ENCODE measurements around the gene SAMD4A. TPM values are rescaled to one million over a fixed set of nuclear protein-coding genes. Genes with fewer than 3 reads are reported as not detected.
A peak's percentile ranks its signal among the peaks of the same experiment; 100 is the strongest.

The SAMD4A gene
- total RNA-seq, 1 donor, result 61.3 TPM

DNA sequence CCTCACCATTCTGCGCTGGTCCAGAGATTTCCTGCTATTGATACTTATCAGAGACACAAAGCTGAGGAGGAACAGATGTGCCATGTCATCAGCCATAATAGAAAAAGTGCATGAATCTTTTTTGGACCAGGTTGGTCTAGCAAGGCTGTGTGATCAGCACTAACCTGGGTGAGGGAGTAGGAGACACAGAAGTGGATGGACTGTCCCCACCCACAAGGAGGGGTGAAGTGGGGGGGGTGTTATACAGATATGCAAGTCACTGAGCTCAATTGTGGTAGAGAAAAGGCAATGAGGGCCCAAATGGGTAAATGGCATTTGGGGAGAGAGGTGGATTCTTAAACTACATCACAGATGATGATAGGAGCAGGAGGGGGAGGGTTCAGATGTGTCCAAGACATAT lies 123.0 kb downstream of the SAMD4A start:
- H3K4me3 ChIP-seq (ENCODE audit: low read depth, low read length), result no peak overlapping the region
- TF ChIP-seq, protein P1, sequence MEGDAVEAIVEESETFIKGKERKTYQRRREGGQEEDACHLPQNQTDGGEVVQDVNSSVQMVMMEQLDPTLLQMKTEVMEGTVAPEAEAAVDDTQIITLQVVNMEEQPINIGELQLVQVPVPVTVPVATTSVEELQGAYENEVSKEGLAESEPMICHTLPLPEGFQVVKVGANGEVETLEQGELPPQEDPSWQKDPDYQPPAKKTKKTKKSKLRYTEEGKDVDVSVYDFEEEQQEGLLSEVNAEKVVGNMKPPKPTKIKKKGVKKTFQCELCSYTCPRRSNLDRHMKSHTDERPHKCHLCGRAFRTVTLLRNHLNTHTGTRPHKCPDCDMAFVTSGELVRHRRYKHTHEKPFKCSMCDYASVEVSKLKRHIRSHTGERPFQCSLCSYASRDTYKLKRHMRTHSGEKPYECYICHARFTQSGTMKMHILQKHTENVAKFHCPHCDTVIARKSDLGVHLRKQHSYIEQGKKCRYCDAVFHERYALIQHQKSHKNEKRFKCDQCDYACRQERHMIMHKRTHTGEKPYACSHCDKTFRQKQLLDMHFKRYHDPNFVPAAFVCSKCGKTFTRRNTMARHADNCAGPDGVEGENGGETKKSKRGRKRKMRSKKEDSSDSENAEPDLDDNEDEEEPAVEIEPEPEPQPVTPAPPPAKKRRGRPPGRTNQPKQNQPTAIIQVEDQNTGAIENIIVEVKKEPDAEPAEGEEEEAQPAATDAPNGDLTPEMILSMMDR (IDR thresholded peaks at IDR 0.05; ENCODE audit: insufficient read depth, low read depth, low read length), result no peak
- DNase-seq (ENCODE audit: low read depth), result no peak

DNA sequence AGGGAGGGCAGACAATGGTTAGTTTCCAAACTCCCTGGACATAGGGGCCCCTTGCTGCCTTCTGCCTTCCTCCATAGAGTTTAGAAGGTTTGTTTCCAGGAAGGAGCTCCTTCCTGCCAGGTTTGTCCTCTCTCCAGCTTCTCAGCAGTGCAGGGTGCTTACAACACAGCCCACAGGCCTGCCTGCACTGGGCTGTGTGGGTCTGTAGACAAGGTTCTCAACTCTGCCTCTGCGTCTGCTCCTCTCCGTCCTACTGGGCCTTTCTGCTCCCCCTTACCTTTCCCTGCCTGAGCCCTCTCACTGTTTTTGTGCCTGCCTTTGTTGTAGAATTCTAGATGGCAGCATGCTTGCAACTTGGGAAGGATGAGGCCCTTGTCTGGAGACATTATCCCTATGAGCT lies 124.0 kb downstream of the SAMD4A start:
- no peak overlapping the region for H3K4me3 ChIP-seq (ENCODE audit: low read depth, low read length)
- no peak for DNase-seq (ENCODE audit: low read depth)
- TF ChIP-seq, protein P1 (IDR thresholded peaks at IDR 0.05; ENCODE audit: insufficient read depth, low read depth, low read length), result no peak

DNA sequence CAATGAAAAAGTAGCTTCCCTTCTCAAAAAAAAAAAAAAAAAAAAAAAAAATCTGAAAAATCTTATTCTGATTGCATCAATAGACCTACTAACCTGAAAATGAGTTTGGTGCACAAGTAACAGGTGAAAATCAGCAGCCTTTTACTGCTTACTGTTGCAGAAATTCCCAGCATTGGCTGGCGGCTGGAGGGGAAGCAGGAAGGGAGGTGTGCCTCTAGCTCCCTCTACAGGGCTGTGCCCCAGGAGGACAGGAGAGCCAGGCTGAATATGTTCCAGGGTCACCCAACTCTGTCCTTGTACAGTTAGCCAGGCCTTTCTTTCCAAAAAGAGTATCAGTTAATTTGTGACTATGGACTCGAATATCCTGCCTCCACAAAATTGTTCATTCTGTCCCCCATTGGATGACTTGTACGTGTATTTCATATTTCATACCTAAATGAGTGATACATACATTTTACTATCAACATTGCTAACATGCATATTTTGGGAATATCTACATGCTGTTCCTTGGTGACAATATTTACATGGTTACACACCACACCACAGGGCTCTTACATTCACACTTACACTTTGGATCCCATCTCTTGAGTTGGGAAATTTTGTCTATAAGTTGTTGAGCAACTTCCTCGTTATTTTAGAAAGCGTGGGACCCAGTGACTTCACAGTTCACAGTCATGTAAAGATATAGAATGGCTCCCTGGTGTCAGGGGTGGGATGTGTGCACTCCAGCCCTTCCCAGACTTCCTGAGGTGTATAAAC lies 124.8 kb downstream of the SAMD4A start:
- peak; percentile 82 for DNase-seq (ENCODE audit: low read depth)
- H3K4me3 ChIP-seq (ENCODE audit: low read depth, low read length), result no peak overlapping the region
- TF ChIP-seq, protein P1 (IDR thresholded peaks at IDR 0.05; ENCODE audit: insufficient read depth, low read depth, low read length), result peak; percentile 95

DNA sequence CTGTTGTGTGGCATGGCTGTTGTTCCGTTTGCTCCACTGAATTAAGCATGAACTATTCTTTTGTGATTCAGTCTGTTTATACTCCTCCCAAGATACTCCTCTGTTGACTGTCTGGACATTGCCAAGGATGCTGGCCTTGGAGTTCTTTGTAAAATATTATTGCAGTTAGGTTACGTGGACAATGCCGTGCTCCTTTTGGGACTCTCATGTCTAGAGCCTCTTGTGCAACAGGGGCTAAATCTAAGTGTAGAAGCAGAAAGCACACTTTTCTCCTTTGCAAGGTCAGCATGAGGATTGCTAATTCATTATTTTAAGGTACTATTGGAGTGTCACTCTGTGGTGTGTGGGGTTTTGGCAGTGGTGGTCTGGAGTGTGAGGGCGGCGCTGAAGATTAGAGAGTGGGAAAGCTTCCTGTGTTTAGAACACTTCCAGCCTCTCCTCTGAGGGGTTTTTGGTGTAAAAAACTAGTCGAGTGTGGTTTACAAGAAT lies 125.4 kb downstream of the SAMD4A start:
- no peak overlapping the region for H3K4me3 ChIP-seq (ENCODE audit: low read depth, low read length)
- peak; percentile 67 for DNase-seq (ENCODE audit: low read depth)
- TF ChIP-seq, protein P1 (IDR thresholded peaks at IDR 0.05; ENCODE audit: insufficient read depth, low read depth, low read length), result no peak

DNA sequence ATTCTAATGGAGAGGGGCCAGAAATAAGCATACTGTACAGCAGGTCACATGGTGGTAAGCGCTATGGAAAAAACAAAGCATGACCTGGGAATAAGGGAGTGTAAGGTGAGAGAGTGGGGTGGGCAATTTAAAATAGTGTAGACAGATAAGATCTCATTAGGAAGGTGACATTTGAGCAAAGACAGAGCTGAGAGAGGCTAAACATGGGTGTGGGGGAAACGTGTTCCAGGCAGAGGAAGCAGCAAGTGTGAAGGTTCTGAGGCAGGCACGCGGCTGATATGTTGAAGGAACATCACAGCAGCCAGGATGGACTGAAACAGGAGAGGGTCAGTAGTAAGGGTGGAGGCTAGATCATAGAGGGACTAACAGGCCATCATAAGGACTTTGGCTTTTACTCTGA lies 126.8 kb downstream of the SAMD4A start:
- no peak overlapping the region for H3K4me3 ChIP-seq (ENCODE audit: low read depth, low read length)
- TF ChIP-seq, protein P1 (IDR thresholded peaks at IDR 0.05; ENCODE audit: insufficient read depth, low read depth, low read length), result no peak
- DNase-seq (ENCODE audit: low read depth), result no peak

DNA sequence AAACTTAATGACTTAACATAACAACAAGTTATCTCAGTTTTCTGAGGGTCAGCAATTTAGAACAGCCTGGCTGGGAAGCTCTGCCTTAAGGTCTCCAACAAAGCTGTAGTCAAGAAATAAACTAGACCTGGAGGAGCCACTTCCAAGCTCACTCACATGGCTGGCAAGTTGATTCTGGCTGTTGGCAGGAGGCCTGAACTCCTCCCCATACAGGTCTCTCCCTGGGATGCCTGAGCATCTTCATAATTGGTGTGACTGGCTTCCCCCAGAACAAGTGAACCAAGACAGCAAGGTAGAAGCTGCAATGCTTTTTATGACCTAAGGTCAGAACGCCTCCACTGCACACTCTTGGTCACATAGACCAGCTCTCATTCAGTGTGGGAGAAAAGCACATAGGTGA lies 128.3 kb downstream of the SAMD4A start:
- DNase-seq (ENCODE audit: low read depth), result no peak
- TF ChIP-seq, protein P1 (IDR thresholded peaks at IDR 0.05; ENCODE audit: insufficient read depth, low read depth, low read length), result no peak
- no peak overlapping the region for H3K4me3 ChIP-seq (ENCODE audit: low read depth, low read length)
